Glutamatergic neuron (in vitro differentiated cells): ENCODE results near the gene SNTB2. TPM values are rescaled to one million over a fixed set of nuclear protein-coding genes. Genes with fewer than 3 reads are reported as not detected.

ENCODE experiments used
- DNase-seq: peaks from one replicate; pipeline ENCODE4 v3.0.0; 2022
- H3K27ac Mint-ChIP-seq: one replicate; pipeline ENCODE4 v1.8.0; 2020; ENCODE audit warnings: mild to moderate bottlenecking, mixed read lengths, inconsistent platforms; ENCODE audit not compliant: unreplicated experiment
- H3K27me3 Mint-ChIP-seq: one replicate; pipeline ENCODE4 v1.8.0; 2020; ENCODE audit warnings: mild to moderate bottlenecking, moderate library complexity, mixed read lengths, inconsistent platforms; ENCODE audit not compliant: unreplicated experiment
- H3K36me3 Mint-ChIP-seq: one replicate; pipeline ENCODE4 v1.8.0; 2020; ENCODE audit warnings: mild to moderate bottlenecking, mixed read lengths, inconsistent platforms; ENCODE audit not compliant: unreplicated experiment
- H3K4me1 Mint-ChIP-seq: one replicate; pipeline ENCODE4 v1.8.0; 2020; ENCODE audit warnings: mild to moderate bottlenecking, low read depth, mixed read lengths, inconsistent platforms; ENCODE audit not compliant: unreplicated experiment
- H3K4me3 Mint-ChIP-seq: one replicate; pipeline ENCODE4 v1.8.0; 2020; ENCODE audit warnings: mild to moderate bottlenecking, mixed read lengths, inconsistent platforms; ENCODE audit not compliant: unreplicated experiment
- H3K9me3 Mint-ChIP-seq: one replicate; pipeline ENCODE4 v1.8.0; 2020; ENCODE audit warnings: mild to moderate bottlenecking, moderate library complexity, mixed read lengths, inconsistent platforms; ENCODE audit not compliant: unreplicated experiment
- CTCF ChIP-seq: fragments of 200-600 bp; sonication (generic); IDR thresholded peaks from one replicate; pipeline ENCODE4 v1.5.0; 2021; ENCODE audit not compliant: partially characterized antibody, unreplicated experiment
- total RNA-seq: library from RNA; stranded (reverse); fragmentation: NEBNext Ultra II Directional; extraction: Animal tissue kit (Norgen Biotek cat#: 25700); gene quantifications from one replicate; pipeline ENCODE4 v1.2.1, GENCODE V29; 2021; ENCODE audit not compliant: unreplicated experiment

The SNTB2 gene
- total RNA-seq, 1 donor from 2014 or later = 26.8 TPM

GRCh38 chr16:69313469-69313868, 126.5 kb downstream of the SNTB2 start:
- Mint-ChIP-seq H3K27ac (no peak overlapping the region), H3K4me1 (peaks cover 12% of the 10 kb centered on the region), H3K4me3 (peak overlapping the region; percentile 38), H3K36me3 (no peaks in the 10 kb centered on the region), H3K27me3 (peaks cover 15% of the 10 kb centered on the region), H3K9me3 (peaks cover 14% of the 10 kb centered on the region)
- DNase-seq = no peak
- no peak for TF ChIP-seq CTCF

GRCh38 chr16:69314534-69314933, 127.6 kb downstream of the SNTB2 start:
- no peak for DNase-seq
- Mint-ChIP-seq H3K4me1 (peaks cover 12% of the 10 kb centered on the region), H3K36me3 (peaks cover 3% of the 10 kb centered on the region), H3K27me3 (peaks cover 15% of the 10 kb centered on the region), H3K9me3 (peaks cover 14% of the 10 kb centered on the region), H3K4me3 (no peak overlapping the region), H3K27ac (no peak overlapping the region)
- TF ChIP-seq CTCF = no peak

- DNase-seq = no peak
- Mint-ChIP-seq H3K4me1 (peaks cover 8% of the 10 kb centered on the region), H3K9me3 (peaks cover 12% of the 10 kb centered on the region), H3K4me3 (peak overlapping the region; percentile 52), H3K27me3 (peaks cover 10% of the 10 kb centered on the region), H3K36me3 (peaks cover 4% of the 10 kb centered on the region), H3K27ac (peak overlapping the region; percentile 83)
- no peak for TF ChIP-seq CTCF
Measured at GRCh38 chr16:69315486-69316311, 128.7 kb downstream of the SNTB2 start.

GRCh38 chr16:69316595-69317034, 129.7 kb downstream of the SNTB2 start:
- peaks cover 9% of the 10 kb centered on the region for H3K4me1 Mint-ChIP-seq
- peaks cover 7% of the 10 kb centered on the region for H3K36me3 Mint-ChIP-seq
- H3K27me3 Mint-ChIP-seq = peaks cover 10% of the 10 kb centered on the region
- H3K9me3 Mint-ChIP-seq = peaks cover 11% of the 10 kb centered on the region
- DNase-seq = no peak
- peak overlapping the region; percentile 83 for H3K27ac Mint-ChIP-seq
- no peak for TF ChIP-seq CTCF
- no peak overlapping the region for H3K4me3 Mint-ChIP-seq
